ENCODE data around the gene SRF. TPM values are rescaled to one million over a fixed set of nuclear protein-coding genes. Genes with fewer than 3 reads are reported as not detected.
A peak's percentile ranks its signal among the peaks of the same experiment; 100 is the strongest.

Gene SRF
- total and polyA plus RNA-seq, 12 donors = 7.3 to 30.9 (median 23.0) TPM

DNA sequence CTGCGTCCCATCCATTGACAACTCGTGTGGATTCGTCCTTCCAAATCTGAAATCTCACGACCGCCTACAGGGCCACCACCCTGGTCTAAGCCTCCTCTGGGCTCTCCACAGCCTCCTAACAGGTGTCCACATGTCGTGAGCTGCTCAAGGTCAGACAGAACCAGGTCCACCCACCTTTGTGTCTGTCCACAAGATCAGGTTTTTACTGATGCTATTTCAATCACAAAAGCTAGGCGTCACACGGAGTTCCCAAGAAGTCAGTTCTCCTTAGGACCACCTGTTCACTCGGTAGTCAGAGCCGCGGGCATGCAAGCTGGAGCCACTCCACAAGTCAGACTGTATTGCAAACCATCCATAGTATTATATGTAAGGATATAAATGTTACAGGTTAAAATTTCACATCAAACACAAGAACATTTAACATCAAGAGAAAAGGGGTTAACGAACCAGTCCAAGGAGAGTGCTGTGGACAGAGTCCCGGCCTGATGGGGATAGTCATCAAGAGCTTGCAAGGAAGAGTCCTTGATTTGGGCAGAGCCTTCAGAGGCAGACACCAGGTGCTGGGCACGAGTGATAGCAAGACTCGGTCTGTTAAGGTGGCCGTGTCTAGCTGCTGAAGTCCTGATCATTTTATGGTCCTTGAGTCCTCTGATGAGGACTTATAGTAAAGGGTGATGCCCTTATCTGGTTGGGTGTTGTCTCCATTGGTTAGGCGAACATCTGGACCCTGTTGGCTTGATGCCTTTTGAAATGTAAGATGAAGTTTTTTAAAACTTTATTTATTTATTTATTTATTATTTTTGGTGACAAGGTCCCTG lies 58.9 kb downstream of the SRF start:
- Histone ChIP-seq H3K9me3 (replicated peaks in 1 of 3) (no peaks in the 10 kb centered on the region), H3K4me3 (no peak overlapping the region), H3K27me3 (no peaks in the 10 kb centered on the region), H3K36me3 (replicated peaks in 1 of 2) (peaks cover 0 to 5% of the 10 kb centered on the region in 2 donors), H3K27ac (peak overlapping the region in 1 of 5 donors; percentile 53), H3K4me1 (replicated peaks in 1 of 2) (peaks cover 0 to 8% of the 10 kb centered on the region in 2 donors)
- no peak for DNase-seq
- TF ChIP-seq CTCF (IDR thresholded peaks at IDR 0.05) (no peak), POLR2A (IDR thresholded peaks at IDR 0.05) (no peak)
- WGBS, 4 donors = 75 to 79% (median 78%) methylated on average over 17 of the region's 17 CpGs
- intact Hi-C loops (cut with DNase I) = no loop called here

DNA sequence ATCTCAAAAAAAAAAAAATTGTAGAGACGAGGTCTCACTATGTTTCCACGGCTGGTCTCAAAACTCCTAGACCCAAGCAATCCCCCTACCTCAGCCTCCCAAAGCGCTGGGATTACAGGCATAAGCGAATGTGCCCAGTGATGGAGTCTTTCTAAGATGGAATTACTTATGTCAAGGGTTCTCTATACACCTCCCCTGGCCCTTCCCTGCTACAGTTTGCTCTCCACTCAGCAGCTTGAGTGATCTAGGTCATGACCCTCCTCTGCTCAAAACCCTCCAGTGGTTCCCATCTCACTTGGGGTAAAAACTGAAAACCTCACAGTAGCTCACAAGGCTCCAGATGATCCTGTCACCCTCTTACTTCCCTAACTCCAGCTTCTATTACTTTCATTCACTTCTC lies 60.0 kb downstream of the SRF start:
- Histone ChIP-seq H3K9me3 (replicated peaks in 1 of 3) (no peaks in the 10 kb centered on the region), H3K4me1 (replicated peaks in 1 of 2) (peaks cover 0 to 8% of the 10 kb centered on the region in 2 donors), H3K36me3 (replicated peaks in 1 of 2) (no peaks in the 10 kb centered on the region), H3K4me3 (no peak overlapping the region), H3K27ac (no peak overlapping the region), H3K27me3 (no peaks in the 10 kb centered on the region)
- 84 to 97% (median 89%) methylated on average over 4 of the region's 4 CpGs for WGBS, 4 donors
- DNase-seq = no peak
- no peak for TF ChIP-seq CTCF (IDR thresholded peaks at IDR 0.05)
- no peak for TF ChIP-seq POLR2A (IDR thresholded peaks at IDR 0.05)
- intact Hi-C loops (cut with DNase I) = no loop called here

Other genes with a start within 250 kb of the SRF start
- 10 to 100 TPM; 21.1 to 59.7 (median 38.5) TPM for gene CNPY3, start 241.8 kb upstream of the SRF start, total RNA-seq
- 10 to 100 TPM; 22.4 to 53.5 (median 48.2) TPM for gene CNPY3, start 241.8 kb upstream of the SRF start, polyA plus RNA-seq
- under 1 TPM in 5 of 9 donors, not detected in 4; 0.28 to 0.65 (median 0.52) TPM for gene GNMT, start 210.5 kb upstream of the SRF start, total RNA-seq
- gene GNMT, start 210.5 kb upstream of the SRF start, polyA plus RNA-seq = 1 to 10 TPM in 2 of 3 donors, under 1 TPM in 1; 0.29 to 4.4 (median 1.1) TPM
- gene PEX6, start 192.1 kb upstream of the SRF start, total RNA-seq = 10 to 100 TPM; 21.0 to 63.9 (median 34.3) TPM
- 10 to 100 TPM in 2 of 3 donors, 1 to 10 TPM in 1; 7.4 to 41.7 (median 22.7) TPM for gene PEX6, start 192.1 kb upstream of the SRF start, polyA plus RNA-seq
- 10 to 100 TPM; 24.2 to 97.8 (median 32.5) TPM for gene PPP2R5D, start 186.7 kb upstream of the SRF start, total RNA-seq
- gene PPP2R5D, start 186.7 kb upstream of the SRF start, polyA plus RNA-seq = 10 to 100 TPM; 29.7 to 38.9 (median 37.9) TPM
- 100 to 1,000 TPM in 2 of 9 donors, 10 to 100 TPM in 7; 54.6 to 109 (median 69.8) TPM for gene MEA1, start 157.3 kb upstream of the SRF start, total RNA-seq
- gene MEA1, start 157.3 kb upstream of the SRF start, polyA plus RNA-seq = 100 to 1,000 TPM in 2 of 3 donors, 10 to 100 TPM in 1; 81.1 to 142 (median 135) TPM
- gene KLHDC3, start 157.0 kb upstream of the SRF start, total RNA-seq = 100 to 1,000 TPM in 7 of 9 donors, 10 to 100 TPM in 2; 72.3 to 139 (median 107) TPM
- gene KLHDC3, start 157.0 kb upstream of the SRF start, polyA plus RNA-seq = 100 to 1,000 TPM in 2 of 3 donors, 10 to 100 TPM in 1; 51.2 to 144 (median 112) TPM
- 100 to 1,000 TPM in 1 of 9 donors, 10 to 100 TPM in 8; 37.9 to 109 (median 53.7) TPM for gene RRP36, start 149.6 kb upstream of the SRF start, total RNA-seq
- gene RRP36, start 149.6 kb upstream of the SRF start, polyA plus RNA-seq = 10 to 100 TPM; 29.6 to 98.2 (median 32.1) TPM
- gene CUL7, start 117.4 kb upstream of the SRF start, total RNA-seq = 10 to 100 TPM; 17.9 to 52.5 (median 35.5) TPM
- gene CUL7, start 117.4 kb upstream of the SRF start, polyA plus RNA-seq = 10 to 100 TPM; 12.0 to 30.6 (median 19.3) TPM
- 100 to 1,000 TPM in 1 of 9 donors, 10 to 100 TPM in 8; 16.7 to 118 (median 74.6) TPM for gene MRPL2, start 111.8 kb upstream of the SRF start, total RNA-seq
- 100 to 1,000 TPM in 2 of 3 donors, 10 to 100 TPM in 1; 65.9 to 143 (median 124) TPM for gene MRPL2, start 111.8 kb upstream of the SRF start, polyA plus RNA-seq
- 10 to 100 TPM; 16.1 to 51.9 (median 33.3) TPM for gene KLC4, start 111.6 kb upstream of the SRF start, total RNA-seq
- gene KLC4, start 111.6 kb upstream of the SRF start, polyA plus RNA-seq = 10 to 100 TPM; 14.2 to 84.9 (median 47.1) TPM
- gene PTK7, start 95.0 kb upstream of the SRF start, total RNA-seq = 10 to 100 TPM in 4 of 9 donors, 1 to 10 TPM in 5; 2.8 to 16.7 (median 8.4) TPM
- gene PTK7, start 95.0 kb upstream of the SRF start, polyA plus RNA-seq = 10 to 100 TPM in 1 of 3 donors, 1 to 10 TPM in 2; 2.8 to 14.2 (median 8.1) TPM
- 10 to 100 TPM; 23.3 to 49.3 (median 30.0) TPM for gene CUL9, start 10.9 kb downstream of the SRF start, total RNA-seq
- gene CUL9, start 10.9 kb downstream of the SRF start, polyA plus RNA-seq = 100 to 1,000 TPM in 1 of 3 donors, 10 to 100 TPM in 2; 13.3 to 195 (median 97.5) TPM
- 100 to 1,000 TPM in 6 of 9 donors, 10 to 100 TPM in 3; 57.2 to 229 (median 133) TPM for gene DNPH1, start 58.2 kb downstream of the SRF start, total RNA-seq
- gene DNPH1, start 58.2 kb downstream of the SRF start, polyA plus RNA-seq = 100 to 1,000 TPM in 1 of 3 donors, 10 to 100 TPM in 2; 33.7 to 143 (median 95.1) TPM
- gene TTBK1, start 72.2 kb downstream of the SRF start, total RNA-seq = 1 to 10 TPM in 3 of 9 donors, under 1 TPM in 6; 0.17 to 1.8 (median 0.44) TPM
- gene TTBK1, start 72.2 kb downstream of the SRF start, polyA plus RNA-seq = 1 to 10 TPM in 1 of 3 donors, under 1 TPM in 2; 0.81 to 5.4 (median 0.95) TPM
- gene SLC22A7, start 127.0 kb downstream of the SRF start, total RNA-seq = under 1 TPM in 1 of 9 donors, not detected in 8; 0.14 TPM
- gene SLC22A7, start 127.0 kb downstream of the SRF start, polyA plus RNA-seq = not detected
- gene CRIP3, start 137.6 kb downstream of the SRF start, total RNA-seq = 1 to 10 TPM in 3 of 9 donors, not detected in 6; 1.2 to 1.5 (median 1.5) TPM
- 1 to 10 TPM in 2 of 3 donors, under 1 TPM in 1; 0.44 to 8.9 (median 2.5) TPM for gene CRIP3, start 137.6 kb downstream of the SRF start, polyA plus RNA-seq
- gene ZNF318, start 198.4 kb downstream of the SRF start, total RNA-seq = 10 to 100 TPM; 10.1 to 19.3 (median 13.9) TPM
- gene ZNF318, start 198.4 kb downstream of the SRF start, polyA plus RNA-seq = 10 to 100 TPM in 1 of 3 donors, 1 to 10 TPM in 2; 5.9 to 13.8 (median 9.2) TPM